Rectal smooth muscle tissue (tissue), 1 donor: ENCODE results near the gene BCAS1.

Experiments
- H3K27ac ChIP-seq: one replicate; pipeline ENCODE4 v1.7.0; 2013; ENCODE audit warnings: low read depth, low read length, inconsistent platforms
- H3K27me3 ChIP-seq: one replicate; pipeline ENCODE4 v1.7.0; 2013; ENCODE audit warnings: low read length; ENCODE audit not compliant: control insufficient read depth, insufficient read depth
- H3K36me3 ChIP-seq: one replicate; pipeline ENCODE4 v1.7.0; 2013; ENCODE audit warnings: low read length; ENCODE audit not compliant: control insufficient read depth, insufficient read depth
- H3K4me1 ChIP-seq: one replicate; pipeline ENCODE4 v1.7.0; 2013; ENCODE audit warnings: low read length; ENCODE audit not compliant: control insufficient read depth, insufficient read depth
- H3K4me3 ChIP-seq: one replicate; pipeline ENCODE4 v1.7.0; 2013; ENCODE audit warnings: low read length
- H3K9ac ChIP-seq: one replicate; pipeline ENCODE4 v1.7.0; 2013; ENCODE audit warnings: low read length

BCAS1 gene

GRCh38 chr20:53914091-53914780, 156.2 kb downstream of the BCAS1 start:
- Histone ChIP-seq H3K4me1 (peaks cover 6% of the 10 kb centered on the region), H3K27me3 (no peaks in the 10 kb centered on the region), H3K4me3 (no peak overlapping the region), H3K36me3 (no peaks in the 10 kb centered on the region), H3K9ac (no peak overlapping the region), H3K27ac (peak overlapping the region; percentile 37)

DNA sequence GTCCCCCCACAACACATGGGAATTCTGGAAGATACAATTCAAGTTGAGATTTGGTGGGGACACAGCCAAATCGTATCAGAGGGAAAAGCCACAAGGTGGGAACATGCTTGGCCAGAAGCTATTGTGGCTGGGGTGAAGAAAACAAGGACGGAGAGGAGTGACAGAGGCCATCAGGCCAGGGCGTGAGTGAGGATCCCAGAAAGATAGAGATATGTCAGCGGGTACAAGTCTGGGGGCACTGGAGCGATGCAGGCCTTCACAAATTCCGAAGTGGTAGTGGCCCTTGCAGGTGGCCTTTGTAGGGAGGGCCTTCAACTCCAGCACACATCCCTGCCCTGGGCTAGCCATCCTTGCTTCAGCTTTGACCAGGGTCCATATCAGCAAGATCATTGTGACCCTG, 159.1 kb downstream of the BCAS1 start:
- Histone ChIP-seq H3K4me3 (no peak overlapping the region), H3K27me3 (no peaks in the 10 kb centered on the region), H3K4me1 (no peaks in the 10 kb centered on the region), H3K9ac (no peak overlapping the region), H3K36me3 (no peaks in the 10 kb centered on the region), H3K27ac (no peak overlapping the region)

- Histone ChIP-seq H3K4me1 (no peaks in the 10 kb centered on the region), H3K9ac (no peak overlapping the region), H3K27me3 (no peaks in the 10 kb centered on the region), H3K27ac (no peak overlapping the region), H3K36me3 (no peaks in the 10 kb centered on the region), H3K4me3 (no peak overlapping the region)
Measured at GRCh38 chr20:53910351-53911002, 159.9 kb downstream of the BCAS1 start.

- no peaks in the 10 kb centered on the region for H3K36me3 ChIP-seq
- no peaks in the 10 kb centered on the region for H3K4me1 ChIP-seq
- no peak overlapping the region for H3K27ac ChIP-seq
- H3K27me3 ChIP-seq, result no peaks in the 10 kb centered on the region
- H3K4me3 ChIP-seq, result no peak overlapping the region
- H3K9ac ChIP-seq, result no peak overlapping the region
Measured at GRCh38 chr20:53907968-53908751, 162.2 kb downstream of the BCAS1 start.

DNA sequence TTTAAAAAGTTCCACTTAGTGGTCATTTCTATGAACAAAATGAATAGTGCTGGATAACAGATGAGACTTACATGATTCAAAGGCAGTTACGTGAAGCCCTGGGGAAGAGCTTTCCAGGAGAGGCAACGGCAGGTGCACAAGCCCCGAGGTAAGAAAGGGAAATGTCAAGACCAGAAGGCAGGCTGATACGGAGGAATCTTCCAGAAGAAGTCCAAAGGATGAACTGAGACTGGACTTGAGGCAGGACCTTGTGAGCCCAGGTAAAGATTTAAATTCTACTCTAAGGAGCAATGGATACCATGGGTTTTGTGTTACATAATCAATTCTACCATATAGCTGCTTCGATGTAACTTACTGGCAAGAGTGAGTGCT, 164.6 kb downstream of the BCAS1 start:
- H3K27ac ChIP-seq, result no peak overlapping the region
- no peaks in the 10 kb centered on the region for H3K36me3 ChIP-seq
- H3K9ac ChIP-seq, result no peak overlapping the region
- no peak overlapping the region for H3K4me3 ChIP-seq
- H3K27me3 ChIP-seq, result no peaks in the 10 kb centered on the region
- H3K4me1 ChIP-seq, result peaks cover 3% of the 10 kb centered on the region

DNA sequence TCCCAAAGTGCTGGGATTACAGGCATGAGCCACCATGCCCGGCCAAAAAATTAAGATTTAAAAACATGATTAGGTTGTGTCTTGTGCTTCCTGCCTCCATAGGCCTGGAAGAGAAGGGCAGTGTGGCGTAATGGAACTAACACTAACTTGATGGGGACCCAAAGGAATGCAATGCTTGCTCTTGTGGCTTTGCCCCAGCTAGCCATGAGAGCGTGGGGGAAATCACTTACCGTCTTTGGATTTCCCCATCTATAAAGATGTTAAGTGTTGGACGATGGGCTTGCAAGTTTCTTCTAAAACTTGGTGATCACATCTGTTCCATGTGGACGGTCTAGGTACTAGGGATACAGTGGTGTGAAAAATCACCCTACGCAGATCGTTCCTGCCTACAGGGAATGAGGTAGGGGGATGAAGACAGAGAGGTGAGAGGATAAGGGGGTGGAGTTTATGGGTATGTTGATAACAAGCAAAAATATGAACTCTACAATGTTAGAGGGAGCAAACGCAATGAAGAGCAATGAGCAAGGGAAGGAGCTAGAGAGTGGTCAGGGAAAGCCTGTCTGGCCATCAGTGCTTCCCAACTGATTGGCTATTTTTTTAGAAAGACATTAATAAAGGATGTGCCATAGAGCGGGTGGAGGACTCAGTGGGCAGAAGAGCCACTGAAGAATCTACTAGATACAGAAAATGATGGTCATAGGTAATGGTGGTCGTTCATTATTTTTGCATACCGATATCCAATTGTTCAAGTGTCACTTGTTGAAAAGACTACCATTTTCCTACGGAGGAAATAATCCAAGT, 165.2 kb downstream of the BCAS1 start:
- Histone ChIP-seq H3K9ac (no peak overlapping the region), H3K27ac (no peak overlapping the region), H3K4me1 (peaks cover 3% of the 10 kb centered on the region), H3K27me3 (no peaks in the 10 kb centered on the region), H3K4me3 (no peak overlapping the region), H3K36me3 (no peaks in the 10 kb centered on the region)

GRCh38 chr20:53904261-53904660, 166.1 kb downstream of the BCAS1 start:
- no peaks in the 10 kb centered on the region for H3K27me3 ChIP-seq
- no peak overlapping the region for H3K9ac ChIP-seq
- H3K36me3 ChIP-seq, result no peaks in the 10 kb centered on the region
- H3K4me3 ChIP-seq, result no peak overlapping the region
- peaks cover 3% of the 10 kb centered on the region for H3K4me1 ChIP-seq
- H3K27ac ChIP-seq, result no peak overlapping the region

- no peaks in the 10 kb centered on the region for H3K36me3 ChIP-seq
- no peak overlapping the region for H3K4me3 ChIP-seq
- H3K27ac ChIP-seq, result no peak overlapping the region
- no peak overlapping the region for H3K9ac ChIP-seq
- no peaks in the 10 kb centered on the region for H3K27me3 ChIP-seq
- H3K4me1 ChIP-seq, result peaks cover 3% of the 10 kb centered on the region
Measured at GRCh38 chr20:53903652-53903987, 166.8 kb downstream of the BCAS1 start.

DNA sequence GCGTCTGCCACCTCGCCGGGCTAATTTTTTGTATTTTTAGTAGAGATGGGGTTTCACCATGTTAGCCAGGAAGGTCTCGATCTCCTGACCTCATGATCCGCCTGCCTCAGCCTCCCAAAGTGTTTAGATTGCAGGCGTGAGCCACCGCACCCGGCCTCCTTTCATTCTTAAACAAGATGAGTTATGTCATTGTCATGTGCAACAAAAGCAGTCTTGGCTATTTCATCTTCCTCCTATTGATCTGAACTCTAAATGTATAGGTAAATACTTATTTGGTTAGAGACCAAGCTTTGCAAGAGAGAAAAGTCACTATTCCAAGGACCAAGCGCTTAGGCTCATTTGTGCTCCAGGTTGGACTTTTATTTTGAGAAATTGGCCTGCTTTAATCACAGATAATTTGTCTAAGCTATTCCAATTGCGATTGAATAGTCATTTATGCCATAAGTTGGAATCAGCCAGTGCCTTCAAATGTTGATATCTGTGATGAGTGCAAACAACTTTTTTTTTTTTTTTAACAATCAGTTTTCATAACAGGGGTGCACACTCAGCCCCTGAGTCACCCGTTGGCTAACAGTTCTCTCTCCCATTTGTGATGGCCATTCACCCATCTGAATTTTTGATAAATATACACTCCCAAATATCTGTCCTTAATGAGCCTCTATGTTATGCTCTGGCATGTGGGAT, 167.3 kb downstream of the BCAS1 start:
- H3K9ac ChIP-seq, result no peak overlapping the region
- H3K27ac ChIP-seq, result no peak overlapping the region
- no peaks in the 10 kb centered on the region for H3K27me3 ChIP-seq
- H3K36me3 ChIP-seq, result no peaks in the 10 kb centered on the region
- peaks cover 3% of the 10 kb centered on the region for H3K4me1 ChIP-seq
- no peak overlapping the region for H3K4me3 ChIP-seq

- H3K4me3 ChIP-seq, result no peak overlapping the region
- H3K36me3 ChIP-seq, result no peaks in the 10 kb centered on the region
- H3K9ac ChIP-seq, result no peak overlapping the region
- peaks cover 3% of the 10 kb centered on the region for H3K4me1 ChIP-seq
- H3K27me3 ChIP-seq, result no peaks in the 10 kb centered on the region
- H3K27ac ChIP-seq, result no peak overlapping the region
Measured at GRCh38 chr20:53901497-53902096, 168.8 kb downstream of the BCAS1 start.

DNA sequence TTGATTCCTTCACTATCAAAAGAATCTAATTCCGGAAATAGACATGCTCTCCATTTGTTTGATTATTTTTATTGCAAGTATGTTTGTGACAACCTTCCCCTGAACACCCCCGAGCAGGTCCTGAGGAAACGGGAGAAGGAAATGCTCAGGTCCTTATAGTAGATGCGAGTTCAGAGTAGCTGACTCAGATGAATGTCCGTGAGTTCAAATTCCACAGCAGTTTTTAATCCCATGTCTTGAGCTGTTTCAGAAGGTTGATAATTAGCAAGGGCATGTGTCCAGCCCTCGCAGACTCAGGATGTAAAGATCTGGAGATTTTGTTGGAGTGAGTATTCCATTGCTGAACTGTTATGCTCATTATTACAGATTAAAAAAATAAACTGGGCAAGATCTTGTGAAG, 169.3 kb downstream of the BCAS1 start:
- Histone ChIP-seq H3K9ac (no peak overlapping the region), H3K27ac (peak overlapping the region; percentile 18), H3K4me1 (peaks cover 3% of the 10 kb centered on the region), H3K27me3 (no peaks in the 10 kb centered on the region), H3K4me3 (no peak overlapping the region), H3K36me3 (no peaks in the 10 kb centered on the region)
